Measurements from ENCODE around the gene WDHD1.

GRCh38 chr14:55026441-55026792, 482 bp downstream of the WDHD1 start:
- TF ChIP-seq, protein P1, sequence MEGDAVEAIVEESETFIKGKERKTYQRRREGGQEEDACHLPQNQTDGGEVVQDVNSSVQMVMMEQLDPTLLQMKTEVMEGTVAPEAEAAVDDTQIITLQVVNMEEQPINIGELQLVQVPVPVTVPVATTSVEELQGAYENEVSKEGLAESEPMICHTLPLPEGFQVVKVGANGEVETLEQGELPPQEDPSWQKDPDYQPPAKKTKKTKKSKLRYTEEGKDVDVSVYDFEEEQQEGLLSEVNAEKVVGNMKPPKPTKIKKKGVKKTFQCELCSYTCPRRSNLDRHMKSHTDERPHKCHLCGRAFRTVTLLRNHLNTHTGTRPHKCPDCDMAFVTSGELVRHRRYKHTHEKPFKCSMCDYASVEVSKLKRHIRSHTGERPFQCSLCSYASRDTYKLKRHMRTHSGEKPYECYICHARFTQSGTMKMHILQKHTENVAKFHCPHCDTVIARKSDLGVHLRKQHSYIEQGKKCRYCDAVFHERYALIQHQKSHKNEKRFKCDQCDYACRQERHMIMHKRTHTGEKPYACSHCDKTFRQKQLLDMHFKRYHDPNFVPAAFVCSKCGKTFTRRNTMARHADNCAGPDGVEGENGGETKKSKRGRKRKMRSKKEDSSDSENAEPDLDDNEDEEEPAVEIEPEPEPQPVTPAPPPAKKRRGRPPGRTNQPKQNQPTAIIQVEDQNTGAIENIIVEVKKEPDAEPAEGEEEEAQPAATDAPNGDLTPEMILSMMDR (IDR thresholded peaks at IDR 0.05; ENCODE audit: insufficient read depth, low read length, poor library complexity, severe bottlenecking), result no peak
- no peak for TF ChIP-seq EZH2phosphoT487 (conservative IDR thresholded peaks at IDR 0.05; ENCODE audit: low read length)

Data from SU-DHL-6 (cell line).